Activated CD4-positive, alpha-beta T cell treated with anti-CD3 and anti-CD28 coated beads, Interleukin-2, amount 50 U/mL, for 16 hours (primary cell): ENCODE results near the gene HM13.

ENCODE experiments used
- DNase-seq: peaks from one replicate; pipeline ENCODE4 v3.0.0-alpha.2; 2020

Gene HM13

DNA sequence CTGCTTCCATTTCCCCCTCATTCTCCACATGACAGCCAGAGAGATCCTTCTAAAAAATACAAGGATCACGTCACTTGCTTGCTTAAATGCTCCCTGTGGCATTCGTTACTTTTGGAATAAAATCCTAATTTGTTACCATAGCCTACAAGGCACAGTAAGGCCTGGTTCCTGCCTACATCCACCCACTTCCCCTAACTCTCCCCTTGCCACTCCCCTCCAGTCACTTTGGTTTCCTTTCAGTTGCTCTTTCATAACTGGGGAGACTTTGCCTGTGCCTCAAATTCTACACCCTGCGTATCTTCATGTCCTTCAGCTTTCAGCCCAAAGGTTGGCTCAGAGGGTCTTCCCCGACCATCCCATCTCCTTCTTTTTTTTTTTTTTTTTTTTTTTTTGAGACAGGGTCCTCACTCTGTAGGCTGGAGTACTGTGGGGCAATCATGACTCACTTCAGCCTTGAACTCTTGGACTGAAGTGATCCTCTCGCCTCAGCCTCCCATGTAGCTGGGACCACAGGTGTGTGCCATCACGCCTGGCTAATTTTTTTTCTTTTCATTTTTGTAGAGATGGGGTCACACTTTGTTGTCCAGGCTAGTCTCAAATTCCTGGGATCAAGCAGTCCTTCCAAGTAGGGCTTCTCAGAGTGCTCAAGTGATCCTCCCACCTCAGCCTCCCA is 103.3 kb downstream of the HM13 start:
- no peak for DNase-seq
